ENCODE results near the gene GPAM. TPM values are rescaled to one million over a fixed set of nuclear protein-coding genes. Genes with fewer than 3 reads are reported as not detected.

Gene GPAM
- total and polyA plus RNA-seq, 2 of the 8 experiments (the other 6 are each of a cell fraction or from before 2014, with no cell fraction given) = 5.5 to 15.5 TPM

GRCh38 chr10:112210666-112211065, 27.1 kb upstream of the GPAM start (continued):
- TF ChIP-seq CHD7 (IDR thresholded peaks at IDR 0.05; ENCODE audit: insufficient replicate concordance, low read length) (no peak), SIN3A (conservative IDR thresholded peaks at IDR 0.05 in 1 of 2, IDR thresholded peaks at IDR 0.05 in 1 of 2; ENCODE audit: low read depth in 1 of 2, low read length in 2 of 2) (no peak), RNF2 (IDR thresholded peaks at IDR 0.05; ENCODE audit: borderline replicate concordance, low read depth, low read length, missing control alignments, poor library complexity, severe bottlenecking) (no peak), FOSL1 (IDR thresholded peaks at IDR 0.05; ENCODE audit: insufficient read depth, low read depth, low read length) (no peak), HDAC2 (IDR thresholded peaks at IDR 0.05; ENCODE audit: borderline replicate concordance in 1 of 2, low read depth in 2 of 2, low read length in 2 of 2) (no peak), POLR2A (IDR thresholded peaks at IDR 0.05; ENCODE audit: control extremely low read depth in 1 of 2, low read depth in 2 of 2, low read length in 2 of 2) (no peak), SP1 (IDR thresholded peaks at IDR 0.05; ENCODE audit: low read depth, low read length) (no peak), TBP (IDR thresholded peaks at IDR 0.05; ENCODE audit: low read depth, low read length) (no peak)

Measured in H1 (cell line).